Trophoblast cell (in vitro differentiated cells and primary cell): ENCODE measurements around the gene GNAL.

ENCODE experiments used
- DNase-seq, 2 donors: peaks; one replicate each; pipeline ENCODE4 v3.0.0-alpha.2; 2016
- H2AFZ ChIP-seq: 2 replicates; pipeline ENCODE4 v1.6.1; 2013; ENCODE audit warnings: low read length, moderate library complexity, mild to moderate bottlenecking; ENCODE audit not compliant: insufficient read depth, poor library complexity
- H2AK5ac ChIP-seq: 2 replicates; pipeline ENCODE4 v1.6.1; 2013; ENCODE audit warnings: mild to moderate bottlenecking, low read length
- H2BK120ac ChIP-seq: 2 replicates; pipeline ENCODE4 v1.6.1; 2013; ENCODE audit warnings: low read length, mild to moderate bottlenecking, moderate library complexity; ENCODE audit not compliant: insufficient read depth, poor library complexity
- H2BK12ac ChIP-seq: 2 replicates; pipeline ENCODE4 v1.6.1; 2013; ENCODE audit warnings: mild to moderate bottlenecking, low read length, moderate library complexity
- H2BK5ac ChIP-seq: 2 replicates; pipeline ENCODE4 v1.6.1; 2013; ENCODE audit warnings: low read length, low read depth, moderate library complexity, mild to moderate bottlenecking; ENCODE audit not compliant: poor library complexity
- H3K14ac ChIP-seq: 2 replicates; pipeline ENCODE4 v1.6.1; 2013; ENCODE audit warnings: mild to moderate bottlenecking, low read length
- H3K18ac ChIP-seq: 2 replicates; pipeline ENCODE4 v1.6.1; 2013; ENCODE audit warnings: mild to moderate bottlenecking, low read length
- H3K23ac ChIP-seq: 2 replicates; pipeline ENCODE4 v1.6.1; 2013; ENCODE audit warnings: low read length
- H3K27ac ChIP-seq: 2 replicates; pipeline ENCODE4 v1.5.1; 2013; ENCODE audit warnings: low read depth, mild to moderate bottlenecking, inconsistent platforms, low read length, moderate library complexity
- H3K27me3 ChIP-seq: 2 replicates; pipeline ENCODE4 v1.6.1; 2013; ENCODE audit warnings: inconsistent platforms, mild to moderate bottlenecking, low read length, moderate library complexity; ENCODE audit not compliant: insufficient read depth
- H3K36me3 ChIP-seq, 2 experiments: 1 replicate in 1 of 2; 2 replicates in 1 of 2; pipeline ENCODE4 v1.6.1; 2013; ENCODE audit warnings: low read length in 2 of 2, mild to moderate bottlenecking in 2 of 2, moderate library complexity in 1 of 2; ENCODE audit not compliant: insufficient read depth in 2 of 2, control insufficient read depth in 1 of 2
- H3K4ac ChIP-seq: 2 replicates; pipeline ENCODE4 v1.6.1; 2013; ENCODE audit warnings: low read depth, mild to moderate bottlenecking, low read length, moderate library complexity
- H3K4me1 ChIP-seq, 2 experiments: 1 replicate in 1 of 2; 2 replicates in 1 of 2; pipeline ENCODE4 v1.6.1; 2013; ENCODE audit warnings: low read length in 2 of 2, mild to moderate bottlenecking in 2 of 2, moderate library complexity in 1 of 2; ENCODE audit not compliant: insufficient read depth in 2 of 2, control insufficient read depth in 1 of 2
- H3K4me2 ChIP-seq: 2 replicates; pipeline ENCODE4 v1.6.1; 2013; ENCODE audit warnings: inconsistent platforms, mild to moderate bottlenecking, low read length, moderate library complexity
- H3K4me3 ChIP-seq: 2 replicates; pipeline ENCODE4 v1.5.1; 2013; ENCODE audit warnings: mild to moderate bottlenecking, low read depth, low read length, inconsistent platforms
- H3K79me1 ChIP-seq: one replicate; pipeline ENCODE4 v1.6.1; 2013; ENCODE audit warnings: low read length
- H3K79me2 ChIP-seq: 2 replicates; pipeline ENCODE4 v1.6.1; 2013; ENCODE audit warnings: low read length, mild to moderate bottlenecking; ENCODE audit not compliant: control insufficient read depth, insufficient read depth, poor library complexity
- H3K9ac ChIP-seq: 2 replicates; pipeline ENCODE4 v1.6.1; 2013; ENCODE audit warnings: mild to moderate bottlenecking, low read length
- H3K9me3 ChIP-seq: 2 replicates; pipeline ENCODE4 v1.6.1; 2013; ENCODE audit warnings: low read depth, mild to moderate bottlenecking, control low read depth, inconsistent platforms, low read length; ENCODE audit not compliant: insufficient read depth
- H4K12ac ChIP-seq: 2 replicates; pipeline ENCODE4 v1.6.1; 2013; ENCODE audit warnings: low read depth, mild to moderate bottlenecking, low read length, moderate library complexity
- H4K8ac ChIP-seq: 2 replicates; pipeline ENCODE4 v1.6.1; 2013; ENCODE audit warnings: low read depth, mild to moderate bottlenecking, low read length, moderate library complexity
- H4K91ac ChIP-seq: one replicate; pipeline ENCODE4 v1.6.1; 2013; ENCODE audit warnings: low read depth, mild to moderate bottlenecking, low read length, moderate library complexity
- WGBS: extraction: QIAGEN DNeasy Blood & Tissue Kit; methylation state at CpG from one replicate; pipeline ENCODE4 v1.1.7; 2013; ENCODE audit warnings: missing lambda C conversion rate; ENCODE audit not compliant: insufficient read length, insufficient coverage; ENCODE audit errors: extremely low coverage; 5-methylcytosine and 5-hydroxymethylcytosine counted together

The GNAL gene

GRCh38 chr18:11660691-11661090, 28.4 kb upstream of the GNAL start:
- Histone ChIP-seq H4K12ac (no peak overlapping the region), H2AK5ac (no peak overlapping the region), H3K4ac (no peak overlapping the region), H3K27me3 (no peaks in the 10 kb centered on the region), H3K79me1 (no peaks in the 10 kb centered on the region), H3K14ac (no peak overlapping the region), H4K91ac (no peak overlapping the region), H3K4me3 (peak overlapping the region; percentile 45), H2BK12ac (no peak overlapping the region), H2BK5ac (no peak overlapping the region), H2BK120ac (no peak overlapping the region), H3K79me2 (no peaks in the 10 kb centered on the region), H3K9me3 (peaks cover 2% of the 10 kb centered on the region), H3K4me2 (no peak overlapping the region), H2AFZ (no peak overlapping the region), H3K18ac (no peak overlapping the region), H3K36me3 (no peaks in the 10 kb centered on the region), H3K4me1 (no peaks in the 10 kb centered on the region), H3K23ac (no peak overlapping the region), H4K8ac (no peak overlapping the region), H3K27ac (no peak overlapping the region), H3K9ac (peak overlapping the region; percentile 36)
- no peak for DNase-seq
- WGBS: no CpG with 5 or more reads among the region's 7 CpGs

- no CpG with 5 or more reads among the region's 5 CpGs for WGBS
- DNase-seq: no peak
- Histone ChIP-seq H3K9me3 (peaks cover 2% of the 10 kb centered on the region), H3K4me2 (no peak overlapping the region), H4K91ac (no peak overlapping the region), H4K12ac (no peak overlapping the region), H2BK12ac (no peak overlapping the region), H3K27me3 (no peaks in the 10 kb centered on the region), H3K14ac (no peak overlapping the region), H3K9ac (no peak overlapping the region), H3K36me3 (no peaks in the 10 kb centered on the region), H3K4me3 (no peak overlapping the region), H3K23ac (no peak overlapping the region), H3K4me1 (no peaks in the 10 kb centered on the region), H3K79me1 (no peaks in the 10 kb centered on the region), H3K18ac (no peak overlapping the region), H4K8ac (no peak overlapping the region), H2AFZ (no peak overlapping the region), H3K27ac (no peak overlapping the region), H3K79me2 (no peaks in the 10 kb centered on the region), H2AK5ac (no peak overlapping the region), H3K4ac (no peak overlapping the region), H2BK5ac (no peak overlapping the region), H2BK120ac (no peak overlapping the region)
Observed at GRCh38 chr18:11661430-11661829, 27.6 kb upstream of the GNAL start.

GRCh38 chr18:11663439-11664029, 25.5 kb upstream of the GNAL start:
- H3K4me1 ChIP-seq: no peaks in the 10 kb centered on the region
- H2BK120ac ChIP-seq: no peak overlapping the region
- no peak overlapping the region for H3K23ac ChIP-seq
- no peak overlapping the region for H3K14ac ChIP-seq
- no peaks in the 10 kb centered on the region for H3K27me3 ChIP-seq
- no peak overlapping the region for H2AK5ac ChIP-seq
- peaks cover 2% of the 10 kb centered on the region for H3K9me3 ChIP-seq
- H2BK5ac ChIP-seq: no peak overlapping the region
- H3K18ac ChIP-seq: no peak overlapping the region
- no peak overlapping the region for H3K4me3 ChIP-seq
- H3K27ac ChIP-seq: no peak overlapping the region
- no peak for DNase-seq
- no peak overlapping the region for H3K9ac ChIP-seq
- no peak overlapping the region for H3K4me2 ChIP-seq
- H3K36me3 ChIP-seq: no peaks in the 10 kb centered on the region
- no peak overlapping the region for H4K12ac ChIP-seq
- no peaks in the 10 kb centered on the region for H3K79me1 ChIP-seq
- no peak overlapping the region for H2AFZ ChIP-seq
- no peak overlapping the region for H3K4ac ChIP-seq
- H2BK12ac ChIP-seq: no peak overlapping the region
- H4K8ac ChIP-seq: no peak overlapping the region
- H4K91ac ChIP-seq: no peak overlapping the region
- no peaks in the 10 kb centered on the region for H3K79me2 ChIP-seq
- WGBS: no CpG with 5 or more reads among the region's 6 CpGs

GRCh38 chr18:11664286-11664685, 24.8 kb upstream of the GNAL start:
- Histone ChIP-seq H3K27me3 (no peaks in the 10 kb centered on the region), H4K91ac (no peak overlapping the region), H2AK5ac (no peak overlapping the region), H2AFZ (no peak overlapping the region), H3K4ac (no peak overlapping the region), H3K27ac (no peak overlapping the region), H3K4me2 (no peak overlapping the region), H2BK12ac (no peak overlapping the region), H3K4me1 (no peaks in the 10 kb centered on the region), H3K14ac (no peak overlapping the region), H3K4me3 (no peak overlapping the region), H2BK120ac (no peak overlapping the region), H3K18ac (no peak overlapping the region), H3K36me3 (no peaks in the 10 kb centered on the region), H3K9me3 (peaks cover 2% of the 10 kb centered on the region), H3K23ac (no peak overlapping the region), H3K79me1 (no peaks in the 10 kb centered on the region), H4K8ac (no peak overlapping the region), H3K9ac (no peak overlapping the region), H2BK5ac (no peak overlapping the region), H4K12ac (no peak overlapping the region), H3K79me2 (no peaks in the 10 kb centered on the region)
- no CpG with 5 or more reads among the region's 4 CpGs for WGBS
- DNase-seq: no peak
